WTC11 (cell line): ENCODE results near the gene ASPM. TPM values are rescaled to one million over a fixed set of nuclear protein-coding genes. Genes with fewer than 3 reads are reported as not detected.
A peak's percentile ranks its signal among the peaks of the same experiment; 100 is the strongest.

ENCODE experiments used
- ATAC-seq: fragments of 200-7000 bp; cut with Tn5 transposase; 2 replicates; pipeline ENCODE4 v1.10.0; 2021; ENCODE audit warnings: mild to moderate bottlenecking, moderate library complexity
- CTCF ChIA-PET: fragments of 300-600 bp; sonication (Branson Sonifier 250); formaldehyde crosslinking; loops from one replicate; lab custom pipeline; 2021; ENCODE audit warnings: antibody characterized with exemption; lab: Charles Lee
- POLR2A ChIA-PET: fragments of 350-600 bp; sonication (Branson Sonifier 250); formaldehyde crosslinking; loops from one replicate; lab custom pipeline; 2021; ENCODE audit warnings: antibody characterized with exemption; lab: Charles Lee
- DNase-seq: peaks from one replicate; pipeline ENCODE4 v3.0.0; 2021; ENCODE audit warnings: low spot score
- H3K27ac Mint-ChIP-seq: 2 replicates; pipeline ENCODE4 v1.8.0; 2021; ENCODE audit warnings: mixed read lengths
- H3K27me3 Mint-ChIP-seq: 2 replicates; pipeline ENCODE4 v1.8.0; 2021; ENCODE audit warnings: low read depth, mild to moderate bottlenecking, moderate library complexity, mixed read lengths
- H3K36me3 Mint-ChIP-seq: 2 replicates; pipeline ENCODE4 v1.8.0; 2021; ENCODE audit warnings: mixed read lengths
- H3K4me1 Mint-ChIP-seq: 2 replicates; pipeline ENCODE4 v1.8.0; 2022; ENCODE audit warnings: mixed read lengths
- H3K4me3 Mint-ChIP-seq: 2 replicates; pipeline ENCODE4 v1.8.0; 2021; ENCODE audit warnings: mild to moderate bottlenecking, moderate library complexity, mixed read lengths
- H3K9me3 Mint-ChIP-seq: 2 replicates; pipeline ENCODE4 v1.8.0; 2021; ENCODE audit warnings: mixed read lengths
- CBFB ChIP-seq: sonication (generic); formaldehyde crosslinking; IDR thresholded peaks from 2 replicates; pipeline ENCODE4 v1.8.1; 2022; ENCODE audit warnings: mild to moderate bottlenecking, low read depth, missing genetic modification reagents
- CTCF ChIP-seq: fragments of 200-600 bp; IDR thresholded peaks from 2 replicates; pipeline ENCODE4 v1.8.0; 2022; ENCODE audit warnings: antibody characterized with exemption
- E2F1 ChIP-seq: sonication (generic); formaldehyde crosslinking; IDR thresholded peaks from 2 replicates; pipeline ENCODE4 v1.8.0; 2022; ENCODE audit warnings: mild to moderate bottlenecking, missing genetic modification reagents
- E2F4 ChIP-seq: sonication (generic); formaldehyde crosslinking; IDR thresholded peaks from 2 replicates; pipeline ENCODE4 v1.8.1; 2022; ENCODE audit warnings: low read depth, mild to moderate bottlenecking, moderate library complexity, missing genetic modification reagents, borderline replicate concordance
- ELF4 ChIP-seq: sonication (generic); formaldehyde crosslinking; IDR thresholded peaks from 2 replicates; pipeline ENCODE4 v1.8.1; 2022; ENCODE audit warnings: low read depth, mild to moderate bottlenecking, moderate library complexity, missing genetic modification reagents
- EMX1 ChIP-seq: fragments of 250-450 bp; sonication (Bioruptor Pico); IDR thresholded peaks from 2 replicates; pipeline ENCODE4 v1.8.0; 2021; ENCODE audit warnings: mild to moderate bottlenecking
- GABPB1 ChIP-seq: sonication (generic); formaldehyde crosslinking; IDR thresholded peaks from 2 replicates; pipeline ENCODE4 v1.8.1; 2023; ENCODE audit warnings: mild to moderate bottlenecking, missing genetic modification reagents
- MLX ChIP-seq: sonication (generic); formaldehyde crosslinking; IDR thresholded peaks from 2 replicates; pipeline ENCODE4 v1.8.1; 2023; ENCODE audit warnings: mild to moderate bottlenecking, missing genetic modification reagents, moderate library complexity
- MYBL2 ChIP-seq: sonication (generic); formaldehyde crosslinking; IDR thresholded peaks from 2 replicates; pipeline ENCODE4 v1.8.1; 2023; ENCODE audit warnings: mild to moderate bottlenecking, moderate library complexity, missing genetic modification reagents
- SMAD3 ChIP-seq: sonication (generic); formaldehyde crosslinking; IDR thresholded peaks from 2 replicates; pipeline ENCODE4 v1.8.0; 2022; ENCODE audit warnings: missing genetic modification reagents, mild to moderate bottlenecking, borderline replicate concordance
- TEAD4 ChIP-seq: sonication (generic); formaldehyde crosslinking; IDR thresholded peaks from 2 replicates; pipeline ENCODE4 v1.8.0; 2022; ENCODE audit warnings: mild to moderate bottlenecking, missing genetic modification reagents
- ZMAT4 ChIP-seq: fragments of 250-450 bp; sonication (Bioruptor Pico); IDR thresholded peaks from 2 replicates; pipeline ENCODE4 v1.9.0; 2021; ENCODE audit warnings: mild to moderate bottlenecking
- ZNF219 ChIP-seq: sonication (generic); formaldehyde crosslinking; IDR thresholded peaks from 2 replicates; pipeline ENCODE4 v1.8.0; 2023; ENCODE audit warnings: missing genetic modification reagents, mild to moderate bottlenecking, borderline replicate concordance
- ZNF263 ChIP-seq: sonication (generic); formaldehyde crosslinking; IDR thresholded peaks from 2 replicates; pipeline ENCODE4 v1.8.1; 2022; ENCODE audit warnings: low read depth, mild to moderate bottlenecking, moderate library complexity, missing genetic modification reagents
- ZNF671 ChIP-seq: fragments of 250-450 bp; sonication (Bioruptor Pico); IDR thresholded peaks from 2 replicates; pipeline ENCODE4 v1.8.0; 2021; ENCODE audit warnings: mild to moderate bottlenecking
- total RNA-seq: library from RNA; stranded (reverse); gene quantifications from 3 replicates; pipeline ENCODE4 v1.2.3, GENCODE V29; 2021
- TF ChIP-seq, protein P1 (sequence below): sonication (generic); formaldehyde crosslinking; IDR thresholded peaks from 2 replicates; pipeline ENCODE4 v1.8.0; 2023; ENCODE audit warnings: missing genetic modification reagents, mild to moderate bottlenecking, borderline replicate concordance
- TF ChIP-seq, protein P2 (sequence below): fragments of 250-450 bp; sonication (Bioruptor Pico); IDR thresholded peaks from 2 replicates; pipeline ENCODE4 v1.9.0; 2021; ENCODE audit warnings: mild to moderate bottlenecking, borderline replicate concordance
- TF ChIP-seq, protein P3 (sequence below): sonication (generic); formaldehyde crosslinking; IDR thresholded peaks from 2 replicates; pipeline ENCODE4 v1.8.1; 2023; ENCODE audit warnings: mild to moderate bottlenecking, missing genetic modification reagents
- TF ChIP-seq, protein P4 (sequence below): sonication (generic); formaldehyde crosslinking; IDR thresholded peaks from 2 replicates; pipeline ENCODE4 v1.8.1; 2022; ENCODE audit warnings: mild to moderate bottlenecking, missing genetic modification reagents, moderate library complexity, borderline replicate concordance

Gene ASPM
- total RNA-seq, 1 experiment from 2014 or later: 44.5 TPM

- H3K4me1 Mint-ChIP-seq: no peaks in the 10 kb centered on the region
- POLR2A ChIA-PET: no interaction called here
- H3K36me3 Mint-ChIP-seq: peaks cover 23% of the 10 kb centered on the region
- H3K9me3 Mint-ChIP-seq: no peaks in the 10 kb centered on the region
- no peak for DNase-seq
- no peak overlapping the region for H3K27ac Mint-ChIP-seq
- no peak overlapping the region for H3K4me3 Mint-ChIP-seq
- no peaks in the 10 kb centered on the region for H3K27me3 Mint-ChIP-seq
- CTCF ChIA-PET: interaction anchor here (0.6 to 2.2 kb wide), 10 partner anchors 11 to 220 kb away, joined by 3 to 29 read pairs (median 4); no protein-coding TSS in a partner anchor
- peak; percentile 77 for ATAC-seq
- TF ChIP-seq TEAD4 (CRISPR knock-in tag) (no peak), MYBL2 (CRISPR knock-in tag) (no peak), GABPB1 (CRISPR knock-in tag) (no peak), E2F1 (no peak), SMAD3 (CRISPR knock-in tag) (no peak), EMX1 (no peak), MLX (CRISPR knock-in tag) (no peak), ELF4 (CRISPR knock-in tag) (no peak), CTCF (no peak), ZNF263 (CRISPR knock-in tag) (no peak), E2F4 (CRISPR knock-in tag) (no peak), ZNF671 (no peak), ZNF219 (CRISPR knock-in tag) (no peak), CBFB (CRISPR knock-in tag) (no peak), ZMAT4 (CRISPR knock-in tag) (no peak)
- TF ChIP-seq, protein P1, sequence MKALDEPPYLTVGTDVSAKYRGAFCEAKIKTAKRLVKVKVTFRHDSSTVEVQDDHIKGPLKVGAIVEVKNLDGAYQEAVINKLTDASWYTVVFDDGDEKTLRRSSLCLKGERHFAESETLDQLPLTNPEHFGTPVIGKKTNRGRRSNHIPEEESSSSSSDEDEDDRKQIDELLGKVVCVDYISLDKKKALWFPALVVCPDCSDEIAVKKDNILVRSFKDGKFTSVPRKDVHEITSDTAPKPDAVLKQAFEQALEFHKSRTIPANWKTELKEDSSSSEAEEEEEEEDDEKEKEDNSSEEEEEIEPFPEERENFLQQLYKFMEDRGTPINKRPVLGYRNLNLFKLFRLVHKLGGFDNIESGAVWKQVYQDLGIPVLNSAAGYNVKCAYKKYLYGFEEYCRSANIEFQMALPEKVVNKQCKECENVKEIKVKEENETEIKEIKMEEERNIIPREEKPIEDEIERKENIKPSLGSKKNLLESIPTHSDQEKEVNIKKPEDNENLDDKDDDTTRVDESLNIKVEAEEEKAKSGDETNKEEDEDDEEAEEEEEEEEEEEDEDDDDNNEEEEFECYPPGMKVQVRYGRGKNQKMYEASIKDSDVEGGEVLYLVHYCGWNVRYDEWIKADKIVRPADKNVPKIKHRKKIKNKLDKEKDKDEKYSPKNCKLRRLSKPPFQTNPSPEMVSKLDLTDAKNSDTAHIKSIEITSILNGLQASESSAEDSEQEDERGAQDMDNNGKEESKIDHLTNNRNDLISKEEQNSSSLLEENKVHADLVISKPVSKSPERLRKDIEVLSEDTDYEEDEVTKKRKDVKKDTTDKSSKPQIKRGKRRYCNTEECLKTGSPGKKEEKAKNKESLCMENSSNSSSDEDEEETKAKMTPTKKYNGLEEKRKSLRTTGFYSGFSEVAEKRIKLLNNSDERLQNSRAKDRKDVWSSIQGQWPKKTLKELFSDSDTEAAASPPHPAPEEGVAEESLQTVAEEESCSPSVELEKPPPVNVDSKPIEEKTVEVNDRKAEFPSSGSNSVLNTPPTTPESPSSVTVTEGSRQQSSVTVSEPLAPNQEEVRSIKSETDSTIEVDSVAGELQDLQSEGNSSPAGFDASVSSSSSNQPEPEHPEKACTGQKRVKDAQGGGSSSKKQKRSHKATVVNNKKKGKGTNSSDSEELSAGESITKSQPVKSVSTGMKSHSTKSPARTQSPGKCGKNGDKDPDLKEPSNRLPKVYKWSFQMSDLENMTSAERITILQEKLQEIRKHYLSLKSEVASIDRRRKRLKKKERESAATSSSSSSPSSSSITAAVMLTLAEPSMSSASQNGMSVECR (CRISPR knock-in tag): no peak
- TF ChIP-seq, protein P2, sequence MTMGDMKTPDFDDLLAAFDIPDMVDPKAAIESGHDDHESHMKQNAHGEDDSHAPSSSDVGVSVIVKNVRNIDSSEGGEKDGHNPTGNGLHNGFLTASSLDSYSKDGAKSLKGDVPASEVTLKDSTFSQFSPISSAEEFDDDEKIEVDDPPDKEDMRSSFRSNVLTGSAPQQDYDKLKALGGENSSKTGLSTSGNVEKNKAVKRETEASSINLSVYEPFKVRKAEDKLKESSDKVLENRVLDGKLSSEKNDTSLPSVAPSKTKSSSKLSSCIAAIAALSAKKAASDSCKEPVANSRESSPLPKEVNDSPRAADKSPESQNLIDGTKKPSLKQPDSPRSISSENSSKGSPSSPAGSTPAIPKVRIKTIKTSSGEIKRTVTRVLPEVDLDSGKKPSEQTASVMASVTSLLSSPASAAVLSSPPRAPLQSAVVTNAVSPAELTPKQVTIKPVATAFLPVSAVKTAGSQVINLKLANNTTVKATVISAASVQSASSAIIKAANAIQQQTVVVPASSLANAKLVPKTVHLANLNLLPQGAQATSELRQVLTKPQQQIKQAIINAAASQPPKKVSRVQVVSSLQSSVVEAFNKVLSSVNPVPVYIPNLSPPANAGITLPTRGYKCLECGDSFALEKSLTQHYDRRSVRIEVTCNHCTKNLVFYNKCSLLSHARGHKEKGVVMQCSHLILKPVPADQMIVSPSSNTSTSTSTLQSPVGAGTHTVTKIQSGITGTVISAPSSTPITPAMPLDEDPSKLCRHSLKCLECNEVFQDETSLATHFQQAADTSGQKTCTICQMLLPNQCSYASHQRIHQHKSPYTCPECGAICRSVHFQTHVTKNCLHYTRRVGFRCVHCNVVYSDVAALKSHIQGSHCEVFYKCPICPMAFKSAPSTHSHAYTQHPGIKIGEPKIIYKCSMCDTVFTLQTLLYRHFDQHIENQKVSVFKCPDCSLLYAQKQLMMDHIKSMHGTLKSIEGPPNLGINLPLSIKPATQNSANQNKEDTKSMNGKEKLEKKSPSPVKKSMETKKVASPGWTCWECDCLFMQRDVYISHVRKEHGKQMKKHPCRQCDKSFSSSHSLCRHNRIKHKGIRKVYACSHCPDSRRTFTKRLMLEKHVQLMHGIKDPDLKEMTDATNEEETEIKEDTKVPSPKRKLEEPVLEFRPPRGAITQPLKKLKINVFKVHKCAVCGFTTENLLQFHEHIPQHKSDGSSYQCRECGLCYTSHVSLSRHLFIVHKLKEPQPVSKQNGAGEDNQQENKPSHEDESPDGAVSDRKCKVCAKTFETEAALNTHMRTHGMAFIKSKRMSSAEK (CRISPR knock-in tag): no peak
- TF ChIP-seq, protein P3, sequence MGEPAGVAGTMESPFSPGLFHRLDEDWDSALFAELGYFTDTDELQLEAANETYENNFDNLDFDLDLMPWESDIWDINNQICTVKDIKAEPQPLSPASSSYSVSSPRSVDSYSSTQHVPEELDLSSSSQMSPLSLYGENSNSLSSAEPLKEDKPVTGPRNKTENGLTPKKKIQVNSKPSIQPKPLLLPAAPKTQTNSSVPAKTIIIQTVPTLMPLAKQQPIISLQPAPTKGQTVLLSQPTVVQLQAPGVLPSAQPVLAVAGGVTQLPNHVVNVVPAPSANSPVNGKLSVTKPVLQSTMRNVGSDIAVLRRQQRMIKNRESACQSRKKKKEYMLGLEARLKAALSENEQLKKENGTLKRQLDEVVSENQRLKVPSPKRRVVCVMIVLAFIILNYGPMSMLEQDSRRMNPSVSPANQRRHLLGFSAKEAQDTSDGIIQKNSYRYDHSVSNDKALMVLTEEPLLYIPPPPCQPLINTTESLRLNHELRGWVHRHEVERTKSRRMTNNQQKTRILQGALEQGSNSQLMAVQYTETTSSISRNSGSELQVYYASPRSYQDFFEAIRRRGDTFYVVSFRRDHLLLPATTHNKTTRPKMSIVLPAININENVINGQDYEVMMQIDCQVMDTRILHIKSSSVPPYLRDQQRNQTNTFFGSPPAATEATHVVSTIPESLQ (CRISPR knock-in tag): no peak
- TF ChIP-seq, protein P4, sequence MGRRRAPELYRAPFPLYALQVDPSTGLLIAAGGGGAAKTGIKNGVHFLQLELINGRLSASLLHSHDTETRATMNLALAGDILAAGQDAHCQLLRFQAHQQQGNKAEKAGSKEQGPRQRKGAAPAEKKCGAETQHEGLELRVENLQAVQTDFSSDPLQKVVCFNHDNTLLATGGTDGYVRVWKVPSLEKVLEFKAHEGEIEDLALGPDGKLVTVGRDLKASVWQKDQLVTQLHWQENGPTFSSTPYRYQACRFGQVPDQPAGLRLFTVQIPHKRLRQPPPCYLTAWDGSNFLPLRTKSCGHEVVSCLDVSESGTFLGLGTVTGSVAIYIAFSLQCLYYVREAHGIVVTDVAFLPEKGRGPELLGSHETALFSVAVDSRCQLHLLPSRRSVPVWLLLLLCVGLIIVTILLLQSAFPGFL (CRISPR knock-in tag): no peak
- TF ChIP-seq, all 79 proteins: peak for 0
Measured at GRCh38 chr1:197180252-197180878, 33.9 kb upstream of the ASPM start.
